Stimulated activated effector memory CD8-positive, alpha-beta T cell treated with anti-CD3 and anti-CD28 coated beads, Interleukin-12 subunit alpha, Interleukin-12 subunit beta, amount 100 ng/mL, for 72 hours (primary cell): ENCODE results near the gene CRMP1.
A peak's percentile ranks its signal among the peaks of the same experiment; 100 is the strongest.

Source experiments
- ATAC-seq: fragments of 150-1000 bp; cut with Tn5 transposase; 2 replicates; pipeline ENCODE4 v1.10.0; 2021
- DNase-seq, 2 donors: peaks; one replicate each; pipeline ENCODE4 v3.0.0; 2021 to 2022; ENCODE audit warnings: low spot score in 2 of 2
- H3K27ac Mint-ChIP-seq: one replicate; pipeline ENCODE4 v1.8.0; 2022; ENCODE audit warnings: mild to moderate bottlenecking, mixed read lengths
- H3K36me3 Mint-ChIP-seq: one replicate; pipeline ENCODE4 v1.8.0; 2022; ENCODE audit warnings: mild to moderate bottlenecking, mixed read lengths
- H3K4me1 Mint-ChIP-seq: one replicate; pipeline ENCODE4 v1.8.0; 2022; ENCODE audit warnings: mixed read lengths
- H3K4me3 Mint-ChIP-seq: one replicate; pipeline ENCODE4 v1.8.0; 2022; ENCODE audit warnings: mild to moderate bottlenecking, mixed read lengths
- H3K9me3 Mint-ChIP-seq: one replicate; pipeline ENCODE4 v1.8.0; 2022; ENCODE audit warnings: mixed read lengths

CRMP1 gene

GRCh38 chr4:5793514-5793913 is 99.4 kb downstream of the CRMP1 start:
- H3K4me1 Mint-ChIP-seq: no peaks in the 10 kb centered on the region
- no peak overlapping the region for H3K27ac Mint-ChIP-seq
- ATAC-seq: no peak
- no peaks in the 10 kb centered on the region for H3K9me3 Mint-ChIP-seq
- no peaks in the 10 kb centered on the region for H3K36me3 Mint-ChIP-seq
- no peak overlapping the region for H3K4me3 Mint-ChIP-seq
- DNase-seq: no peak

- Mint-ChIP-seq H3K4me3 (no peak overlapping the region), H3K4me1 (no peaks in the 10 kb centered on the region), H3K36me3 (no peaks in the 10 kb centered on the region), H3K27ac (no peak overlapping the region), H3K9me3 (no peaks in the 10 kb centered on the region)
- DNase-seq: no peak
- no peak for ATAC-seq
Measured at GRCh38 chr4:5791654-5792053, 101.2 kb downstream of the CRMP1 start.

DNA sequence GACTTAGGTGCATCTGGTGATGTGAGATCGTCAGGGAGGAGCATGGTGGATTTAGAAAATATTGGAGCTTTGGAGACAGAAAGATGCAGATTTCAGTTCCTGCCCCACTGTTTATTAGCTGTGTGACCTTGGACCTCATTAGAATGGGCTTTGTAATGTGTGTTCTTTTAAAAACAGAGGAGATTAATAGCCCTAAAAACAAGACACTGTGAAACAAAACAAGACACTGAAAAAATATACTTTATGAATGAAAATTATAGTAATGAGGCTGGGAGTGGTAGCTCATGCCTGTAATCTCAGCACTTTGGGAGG is 102.4 kb downstream of the CRMP1 start:
- H3K4me1 Mint-ChIP-seq: no peaks in the 10 kb centered on the region
- H3K4me3 Mint-ChIP-seq: no peak overlapping the region
- no peak for ATAC-seq
- no peaks in the 10 kb centered on the region for H3K9me3 Mint-ChIP-seq
- no peak for DNase-seq
- no peaks in the 10 kb centered on the region for H3K36me3 Mint-ChIP-seq
- H3K27ac Mint-ChIP-seq: no peak overlapping the region

DNA sequence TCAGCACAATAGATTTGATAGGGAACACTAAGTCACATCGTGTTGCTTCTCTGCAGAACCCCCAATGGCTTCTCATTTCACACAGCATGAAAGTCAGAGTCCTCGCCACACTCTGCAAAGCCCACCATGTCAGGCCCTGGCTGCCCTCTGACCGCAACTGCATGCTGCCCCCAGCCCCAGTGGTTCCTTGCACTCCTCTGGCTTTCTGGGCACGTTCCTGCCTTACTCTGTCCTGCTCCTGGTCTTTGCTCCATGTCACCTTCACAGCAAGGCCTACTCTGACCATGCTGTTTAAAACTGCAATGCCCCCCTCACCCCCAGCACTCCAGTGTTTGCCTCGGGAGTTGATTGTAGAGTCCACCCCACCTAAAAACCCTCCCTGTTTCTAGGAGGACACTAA is 103.7 kb downstream of the CRMP1 start:
- ATAC-seq (no peak), DNase-seq (no peak)
- no peaks in the 10 kb centered on the region for H3K4me1 Mint-ChIP-seq
- H3K4me3 Mint-ChIP-seq: no peak overlapping the region
- no peaks in the 10 kb centered on the region for H3K36me3 Mint-ChIP-seq
- no peak overlapping the region for H3K27ac Mint-ChIP-seq
- no peaks in the 10 kb centered on the region for H3K9me3 Mint-ChIP-seq

DNA sequence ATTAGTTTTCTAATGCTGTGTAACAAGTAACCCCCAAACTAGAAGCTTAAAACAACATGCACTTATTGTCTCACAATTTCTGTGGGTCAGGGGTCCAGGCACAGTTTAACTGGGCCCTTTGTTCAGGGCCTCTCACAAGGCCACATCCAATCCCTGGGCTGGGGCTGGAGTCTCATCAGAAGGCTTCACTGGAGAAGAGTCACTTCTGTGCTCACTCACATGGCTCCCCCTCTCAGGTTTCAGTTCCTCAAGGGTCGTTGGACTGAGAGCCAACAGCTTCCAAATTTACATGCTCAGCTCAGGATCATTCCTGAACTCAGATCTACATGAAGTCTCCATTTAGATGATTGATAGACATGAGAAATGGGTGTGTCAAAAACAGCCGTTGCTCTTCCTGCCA is 104.7 kb downstream of the CRMP1 start:
- DNase-seq: no peak
- no peak overlapping the region for H3K4me3 Mint-ChIP-seq
- H3K4me1 Mint-ChIP-seq: no peaks in the 10 kb centered on the region
- no peaks in the 10 kb centered on the region for H3K9me3 Mint-ChIP-seq
- H3K36me3 Mint-ChIP-seq: no peaks in the 10 kb centered on the region
- no peak overlapping the region for H3K27ac Mint-ChIP-seq
- no peak for ATAC-seq

DNA sequence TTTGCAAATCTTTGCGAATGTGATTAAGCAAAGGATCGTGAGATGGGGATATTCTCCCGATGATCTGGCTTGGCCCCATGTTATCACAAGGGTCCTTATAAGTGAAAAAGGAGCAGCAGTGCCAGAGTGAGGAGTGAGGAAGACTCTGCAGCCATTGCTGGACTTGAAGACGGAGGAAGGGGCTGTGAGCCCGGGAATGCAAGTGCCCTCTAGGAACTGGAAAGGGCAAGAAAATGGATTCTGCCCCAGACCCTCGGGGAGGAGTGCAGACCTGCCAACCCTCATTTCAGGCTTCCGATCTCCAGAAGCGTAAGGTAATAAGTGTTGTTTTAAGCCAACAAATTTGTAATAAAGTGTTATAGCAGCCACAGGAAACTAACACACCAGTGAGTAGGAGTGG is 105.6 kb downstream of the CRMP1 start:
- Mint-ChIP-seq H3K4me3 (no peak overlapping the region), H3K27ac (no peak overlapping the region), H3K36me3 (no peaks in the 10 kb centered on the region), H3K4me1 (no peaks in the 10 kb centered on the region), H3K9me3 (peaks cover 3% of the 10 kb centered on the region)
- ATAC-seq (no peak), DNase-seq (no peak)

GRCh38 chr4:5785806-5786680 is 106.8 kb downstream of the CRMP1 start:
- no peak overlapping the region for H3K4me3 Mint-ChIP-seq
- ATAC-seq (no peak), DNase-seq (peak in 1 of 2 donors; percentile 25)

DNA sequence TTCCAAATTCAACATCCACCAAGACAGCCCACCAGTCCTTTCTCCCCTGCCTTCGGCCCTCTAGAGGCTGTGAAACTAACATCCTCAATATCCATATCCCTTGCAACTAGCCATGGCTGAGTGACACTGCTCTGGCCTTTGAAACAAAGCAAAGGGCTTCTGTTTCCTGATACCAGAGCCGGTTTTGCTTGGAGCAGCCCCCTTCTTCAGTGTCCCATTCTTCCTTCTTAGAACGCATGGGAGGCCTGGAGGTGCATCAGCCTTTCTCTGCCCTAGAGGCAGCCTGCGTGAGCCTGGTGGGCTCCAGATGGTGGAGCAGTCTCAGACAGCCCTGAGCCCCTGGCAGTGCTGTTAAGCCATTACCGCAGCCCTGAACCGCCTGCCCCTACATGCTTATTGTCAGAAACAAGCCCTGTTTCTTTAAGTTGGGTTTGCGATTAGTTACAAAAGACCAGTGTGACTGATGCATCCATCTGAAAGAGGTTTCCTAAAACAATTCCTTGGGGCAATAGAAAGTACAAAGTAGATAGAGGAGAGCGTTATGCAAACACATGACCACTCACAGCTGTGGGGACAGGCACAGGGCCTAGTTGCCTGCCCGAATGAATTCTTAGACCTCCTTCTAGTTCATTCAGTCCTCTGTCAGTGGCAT is 107.8 kb downstream of the CRMP1 start:
- Mint-ChIP-seq H3K36me3 (no peaks in the 10 kb centered on the region), H3K4me3 (no peak overlapping the region), H3K4me1 (no peaks in the 10 kb centered on the region), H3K9me3 (peaks cover 3% of the 10 kb centered on the region), H3K27ac (no peak overlapping the region)
- DNase-seq (peak in 1 of 2 donors; percentile 35), ATAC-seq (no peak)

More at GRCh38 chr4:5785806-5786680, 106.8 kb downstream of the CRMP1 start:
- Mint-ChIP-seq H3K36me3 (no peaks in the 10 kb centered on the region), H3K9me3 (peaks cover 3% of the 10 kb centered on the region), H3K27ac (no peak overlapping the region), H3K4me1 (no peaks in the 10 kb centered on the region)

GRCh38 chr4:5784021-5784420 is 108.9 kb downstream of the CRMP1 start:
- DNase-seq (peak in 1 of 2 donors; percentile 6), ATAC-seq (no peak)
- Mint-ChIP-seq H3K27ac (no peak overlapping the region), H3K36me3 (no peaks in the 10 kb centered on the region), H3K4me3 (no peak overlapping the region), H3K9me3 (peaks cover 3% of the 10 kb centered on the region), H3K4me1 (no peaks in the 10 kb centered on the region)

GRCh38 chr4:5783486-5783885 is 109.4 kb downstream of the CRMP1 start:
- Mint-ChIP-seq H3K9me3 (peaks cover 3% of the 10 kb centered on the region), H3K27ac (no peak overlapping the region)
- peak in 1 of 2 donors; percentile 26 for DNase-seq

GRCh38 chr4:5782829-5783476 is 109.9 kb downstream of the CRMP1 start:
- ATAC-seq (peak; percentile 13), DNase-seq (peak in 1 of 2 donors; percentile 23)
- H3K9me3 Mint-ChIP-seq: peaks cover 3% of the 10 kb centered on the region
- no peaks in the 10 kb centered on the region for H3K4me1 Mint-ChIP-seq
- H3K4me3 Mint-ChIP-seq: no peak overlapping the region
- no peak overlapping the region for H3K27ac Mint-ChIP-seq
- H3K36me3 Mint-ChIP-seq: no peaks in the 10 kb centered on the region

More at GRCh38 chr4:5783486-5783885, 109.4 kb downstream of the CRMP1 start:
- ATAC-seq: no peak
- no peak overlapping the region for H3K4me3 Mint-ChIP-seq
- no peaks in the 10 kb centered on the region for H3K4me1 Mint-ChIP-seq
- H3K36me3 Mint-ChIP-seq: no peaks in the 10 kb centered on the region

DNA sequence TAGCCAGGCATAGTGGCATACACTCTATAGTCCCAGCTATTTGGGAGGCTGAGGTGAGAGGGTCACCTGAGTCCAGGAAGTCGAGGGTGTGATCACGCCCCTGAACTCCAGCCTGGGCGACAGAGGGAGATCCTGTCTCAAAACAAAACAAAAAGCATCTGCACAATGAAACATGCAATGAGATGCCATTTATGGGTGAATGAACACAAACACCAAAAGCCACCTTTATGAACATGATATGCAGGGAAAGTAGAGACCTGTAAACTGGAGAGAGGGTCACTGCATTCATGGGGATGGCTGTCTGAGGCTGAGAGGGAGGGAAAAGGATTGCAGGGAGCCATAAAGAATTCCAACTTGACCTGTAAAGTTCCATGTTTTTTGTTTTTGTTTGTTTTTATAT is 111.2 kb downstream of the CRMP1 start:
- H3K36me3 Mint-ChIP-seq: no peaks in the 10 kb centered on the region
- no peaks in the 10 kb centered on the region for H3K4me1 Mint-ChIP-seq
- H3K9me3 Mint-ChIP-seq: peaks cover 4% of the 10 kb centered on the region
- no peak overlapping the region for H3K4me3 Mint-ChIP-seq
- no peak for ATAC-seq
- no peak overlapping the region for H3K27ac Mint-ChIP-seq
- DNase-seq: no peak

DNA sequence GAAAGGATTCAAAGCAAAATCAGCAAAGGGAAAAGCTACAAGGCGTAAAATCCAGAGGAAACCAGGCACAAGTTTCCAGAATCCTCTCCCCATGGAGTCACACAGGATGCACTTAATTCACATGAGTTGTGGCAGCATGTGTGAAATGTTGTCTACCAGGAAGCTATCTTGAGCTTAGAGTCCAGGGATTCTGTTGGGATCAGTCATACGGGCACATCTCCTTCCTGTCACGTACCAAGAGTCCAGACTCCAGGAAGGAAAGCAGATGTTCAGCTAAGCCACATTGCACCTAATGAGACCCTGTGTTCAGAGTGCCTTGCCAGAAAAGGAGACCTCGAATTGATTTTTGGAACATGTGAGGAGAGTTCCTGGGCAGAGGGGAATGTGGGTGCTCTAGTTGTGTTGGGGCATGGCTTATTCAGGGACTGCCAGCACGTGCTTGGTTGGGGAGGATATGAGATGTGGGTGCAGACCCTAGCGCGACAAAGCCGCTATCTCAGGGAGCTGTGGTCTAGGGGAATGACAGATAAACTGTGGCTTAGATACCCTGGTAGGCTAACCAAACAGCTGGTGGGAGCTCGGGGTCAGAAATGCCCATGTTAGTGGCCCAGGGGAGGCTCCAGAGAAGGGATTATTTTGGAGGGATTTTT is 111.9 kb downstream of the CRMP1 start:
- no peaks in the 10 kb centered on the region for H3K36me3 Mint-ChIP-seq
- no peak overlapping the region for H3K27ac Mint-ChIP-seq

DNA sequence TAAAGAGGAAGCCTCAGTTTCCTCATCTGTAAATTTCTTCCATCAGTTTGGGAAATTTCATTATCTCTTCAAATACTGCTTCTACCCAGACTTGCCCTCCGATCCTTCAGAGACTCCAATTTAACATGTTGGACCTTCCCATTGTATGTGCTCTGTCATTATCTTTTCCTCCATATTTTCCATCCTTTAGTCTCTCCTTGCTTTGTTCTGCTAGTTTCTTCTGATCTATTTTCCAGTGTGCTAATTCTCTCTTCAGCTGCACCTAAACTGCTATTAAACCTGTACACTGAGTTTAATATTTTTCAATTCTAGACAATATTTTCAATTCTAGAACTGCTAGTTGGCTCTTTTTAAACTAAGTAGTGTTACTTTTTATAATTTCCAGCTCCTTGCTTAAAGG is 116.4 kb downstream of the CRMP1 start:
- no peaks in the 10 kb centered on the region for H3K36me3 Mint-ChIP-seq
- ATAC-seq (no peak), DNase-seq (no peak)
- H3K9me3 Mint-ChIP-seq: peaks cover 6% of the 10 kb centered on the region
- H3K27ac Mint-ChIP-seq: no peak overlapping the region
- H3K4me1 Mint-ChIP-seq: no peaks in the 10 kb centered on the region
- no peak overlapping the region for H3K4me3 Mint-ChIP-seq

More for the DNA sequence above, 111.9 kb downstream of the CRMP1 start:
- DNase-seq: no peak
- Mint-ChIP-seq H3K4me3 (no peak overlapping the region), H3K9me3 (peaks cover 8% of the 10 kb centered on the region), H3K4me1 (no peaks in the 10 kb centered on the region)
- ATAC-seq: no peak

GRCh38 chr4:5774416-5775036 is 118.4 kb downstream of the CRMP1 start:
- DNase-seq: no peak
- Mint-ChIP-seq H3K4me1 (no peaks in the 10 kb centered on the region), H3K27ac (no peak overlapping the region), H3K4me3 (no peak overlapping the region), H3K9me3 (peaks cover 6% of the 10 kb centered on the region), H3K36me3 (no peaks in the 10 kb centered on the region)
- ATAC-seq: peak; percentile 36
